EL (cell line): ENCODE measurements around the gene TGFB3.
"Not testable (repeated sequence)": the region's sequence is repeated elsewhere in the genome, so short reads cannot be mapped to it uniquely, and the experiment has no call there.

Source experiments
- DNase-seq: peaks from one replicate; pipeline ENCODE4 v3.0.0-alpha.2; 2016

Gene TGFB3

DNA sequence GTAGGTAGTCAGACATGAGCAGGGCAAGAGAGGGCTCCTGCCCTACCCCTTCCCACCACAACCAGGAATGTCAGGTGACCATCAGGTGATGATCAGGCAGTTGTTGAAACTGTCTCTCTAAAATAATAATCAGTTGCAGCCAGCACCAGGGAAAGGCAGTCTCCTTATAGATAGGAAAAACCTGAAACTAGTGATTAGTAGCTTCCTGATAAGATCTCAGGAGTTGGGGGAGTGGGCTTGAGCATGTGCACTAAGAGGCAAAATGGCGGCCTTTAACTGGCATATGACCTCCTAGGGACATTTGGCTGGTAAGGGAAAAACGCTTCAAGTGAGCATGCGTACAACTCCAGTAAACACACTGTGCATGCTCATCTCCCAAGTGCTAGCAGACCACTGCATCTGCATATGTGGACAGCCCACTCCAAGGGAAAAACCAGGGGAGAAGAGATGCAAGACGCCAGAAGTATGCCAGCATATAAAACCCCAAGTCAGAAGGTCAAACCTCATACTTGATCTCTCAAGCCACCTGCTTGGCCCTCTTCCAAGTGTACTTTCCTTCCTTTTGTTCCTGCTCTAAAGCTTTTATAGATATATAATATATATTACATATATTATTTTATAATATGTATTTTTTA lies 37.1 kb downstream of the TGFB3 start:
- DNase-seq: no peak

DNA sequence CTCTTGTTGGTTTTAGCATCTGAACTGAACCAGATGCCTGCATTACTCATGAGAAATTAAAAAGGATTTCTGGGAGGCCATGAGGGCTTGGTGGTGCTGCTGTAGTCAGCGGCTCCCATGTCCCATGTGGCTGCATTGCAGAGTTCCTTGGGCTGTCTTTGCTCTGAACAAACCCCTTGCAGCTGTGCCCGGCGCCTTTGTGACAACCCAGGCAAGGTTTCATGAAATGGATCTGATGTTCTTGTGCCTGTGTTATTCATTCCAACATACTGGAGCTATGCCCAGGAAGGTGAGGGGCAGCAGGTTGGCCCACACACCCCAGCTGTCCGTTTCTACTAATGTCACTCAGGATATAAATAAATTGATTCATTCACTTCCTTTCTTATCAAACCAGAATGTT lies 40.8 kb downstream of the TGFB3 start:
- DNase-seq: no peak

DNA sequence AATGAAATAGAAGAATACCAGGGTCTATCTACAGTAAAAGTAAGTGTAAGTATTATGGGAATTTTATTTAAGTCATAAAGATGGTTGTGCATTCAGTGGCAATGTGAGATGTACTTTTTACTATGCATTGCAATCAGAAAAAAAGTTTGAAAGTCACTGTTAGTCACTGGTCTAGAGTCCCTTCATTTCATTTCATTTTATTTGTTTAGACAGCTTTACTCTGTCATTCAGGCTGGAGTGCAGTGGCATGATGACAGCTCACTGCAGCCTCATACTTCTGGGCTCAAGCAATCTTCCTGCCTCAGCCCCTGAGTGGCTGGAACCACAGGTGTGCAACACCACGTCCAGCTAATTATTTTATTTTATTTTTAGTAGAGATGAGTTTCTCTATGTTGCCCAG lies 42.6 kb downstream of the TGFB3 start:
- no peak for DNase-seq

DNA sequence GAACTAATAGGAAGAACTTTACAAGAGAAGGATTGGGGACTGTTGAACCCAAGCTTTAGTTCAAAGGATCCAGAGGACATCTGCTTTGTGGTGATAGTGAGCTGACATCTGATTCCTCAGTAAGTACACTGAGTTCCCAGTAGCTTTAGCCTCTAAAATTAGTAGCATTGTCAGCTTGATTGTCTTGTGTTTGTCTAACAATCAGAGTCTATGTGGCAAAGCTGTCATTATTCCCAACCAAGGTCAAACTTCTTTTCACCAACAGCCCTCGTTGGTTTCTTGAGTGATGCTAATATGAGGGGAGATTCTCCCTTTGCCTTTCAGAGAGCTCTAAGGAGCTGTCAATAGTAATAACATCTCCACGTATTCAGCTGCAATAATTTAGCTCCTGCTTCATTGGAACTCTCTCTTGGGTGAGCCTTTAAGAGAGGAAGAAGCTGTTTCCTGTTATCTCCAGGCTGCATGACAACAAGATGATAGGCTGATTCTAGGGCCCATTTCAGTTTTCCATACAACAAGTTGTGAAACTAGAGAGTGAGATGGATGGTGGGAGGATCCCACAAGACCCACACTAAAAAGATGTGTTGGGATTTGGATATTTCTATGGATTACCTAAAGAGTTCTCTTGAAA lies 46.7 kb downstream of the TGFB3 start:
- no peak for DNase-seq

DNA sequence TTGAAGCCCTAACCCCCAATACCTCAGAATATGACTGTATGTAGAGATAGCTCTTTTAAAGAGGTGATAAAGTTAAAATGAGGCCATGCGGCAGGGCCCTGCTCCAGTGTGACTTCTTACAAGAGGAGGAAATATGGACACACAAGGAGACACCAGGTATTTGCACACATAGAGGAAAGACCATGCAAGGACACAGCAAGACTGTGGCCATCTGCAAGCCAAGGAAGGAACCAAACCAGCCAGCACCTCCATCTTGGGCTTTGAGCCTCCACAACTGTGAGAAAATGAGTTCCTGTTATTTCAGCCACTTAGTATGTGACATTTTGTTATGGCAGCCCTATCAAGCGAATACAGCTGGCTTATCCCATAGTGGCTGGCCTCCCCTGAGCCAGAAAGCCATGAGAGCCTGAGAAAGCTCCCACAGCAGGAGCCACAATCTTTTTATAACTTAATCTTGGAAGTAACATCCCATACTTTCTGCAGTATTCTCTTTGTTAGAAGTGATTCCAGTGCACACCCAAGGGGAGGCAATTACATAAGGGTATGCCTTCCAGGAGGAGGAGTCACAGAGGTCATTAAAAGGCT lies 48.0 kb downstream of the TGFB3 start:
- no peak for DNase-seq

DNA sequence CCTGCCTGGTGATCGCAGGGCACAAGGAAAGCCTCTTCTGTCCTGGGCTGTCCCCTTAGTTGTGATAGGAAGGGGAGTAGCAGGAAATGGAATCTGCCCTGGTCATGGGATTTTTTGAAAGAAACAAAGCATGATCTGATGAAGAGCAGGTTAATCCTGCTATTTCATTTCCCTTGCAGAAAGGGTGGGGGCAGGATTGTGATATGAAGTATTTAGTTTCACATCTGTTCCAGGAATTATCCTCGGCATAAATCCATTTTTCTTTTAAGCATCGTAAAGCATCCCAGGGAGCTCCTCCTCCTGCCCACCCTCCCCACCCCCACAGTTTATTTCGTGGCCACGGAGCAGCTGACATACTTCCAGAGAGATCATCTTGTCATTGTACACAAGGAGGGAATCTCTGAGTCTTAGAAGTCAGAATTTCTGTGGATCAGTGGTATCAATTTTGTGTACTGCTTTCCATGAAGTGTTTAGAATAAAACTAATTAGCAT lies 53.1 kb downstream of the TGFB3 start:
- no peak for DNase-seq

DNA sequence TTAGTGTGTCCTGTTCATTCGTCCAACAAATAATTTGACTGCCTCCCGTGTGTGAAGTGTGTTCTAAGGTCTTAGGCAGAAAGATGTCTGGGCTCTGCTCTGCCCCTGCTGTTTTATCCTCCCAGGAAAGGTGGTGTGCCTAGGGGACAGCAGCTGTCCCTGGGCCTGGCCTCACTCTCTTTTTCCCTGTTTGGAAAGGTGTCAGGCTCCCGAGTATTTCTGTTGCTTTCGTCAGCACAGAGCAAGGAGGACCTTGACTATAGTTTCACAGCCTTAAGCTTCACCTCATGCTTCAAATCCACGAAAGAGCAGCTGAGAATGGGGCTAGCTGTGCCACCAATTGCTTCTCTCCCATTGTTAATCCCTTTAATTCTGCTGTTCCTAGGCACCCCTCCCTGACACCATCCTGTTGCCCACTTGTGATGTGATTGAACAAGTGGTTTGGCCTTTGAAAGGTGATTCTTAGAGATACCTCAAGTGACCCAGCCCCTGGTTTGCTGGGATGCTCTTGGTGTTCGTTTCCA lies 54.2 kb downstream of the TGFB3 start:
- DNase-seq: no peak

DNA sequence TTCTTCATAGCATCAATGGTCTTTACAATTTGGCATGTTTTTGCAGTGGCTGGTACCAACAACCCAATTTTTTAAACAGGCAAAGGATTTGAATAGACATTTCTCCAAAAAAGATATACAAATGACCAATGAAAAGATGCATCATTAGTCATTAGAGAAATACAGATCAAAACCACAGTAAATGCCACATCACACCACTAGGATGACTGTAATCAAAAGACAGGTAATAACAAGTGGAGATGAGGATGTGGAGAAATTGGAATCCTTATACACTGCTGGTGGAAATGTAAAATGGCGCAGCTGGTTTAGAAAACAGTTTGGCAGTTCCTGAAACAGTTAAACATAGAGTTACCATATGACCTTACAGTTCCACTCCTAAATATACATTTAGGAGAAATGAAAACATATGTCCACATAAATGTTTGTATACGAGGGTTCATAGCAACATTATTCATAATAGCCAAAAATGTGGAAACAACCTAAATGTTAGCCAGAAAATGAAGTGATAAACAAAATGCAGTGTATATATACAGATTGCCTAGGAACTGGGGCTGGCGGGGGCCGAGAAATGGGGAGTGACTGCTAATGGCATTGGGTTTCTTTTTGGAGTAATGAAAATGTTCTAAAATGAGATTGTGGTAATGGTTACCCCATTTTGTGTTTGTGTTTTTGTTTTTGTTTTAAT lies 55.2 kb downstream of the TGFB3 start:
- no peak for DNase-seq

DNA sequence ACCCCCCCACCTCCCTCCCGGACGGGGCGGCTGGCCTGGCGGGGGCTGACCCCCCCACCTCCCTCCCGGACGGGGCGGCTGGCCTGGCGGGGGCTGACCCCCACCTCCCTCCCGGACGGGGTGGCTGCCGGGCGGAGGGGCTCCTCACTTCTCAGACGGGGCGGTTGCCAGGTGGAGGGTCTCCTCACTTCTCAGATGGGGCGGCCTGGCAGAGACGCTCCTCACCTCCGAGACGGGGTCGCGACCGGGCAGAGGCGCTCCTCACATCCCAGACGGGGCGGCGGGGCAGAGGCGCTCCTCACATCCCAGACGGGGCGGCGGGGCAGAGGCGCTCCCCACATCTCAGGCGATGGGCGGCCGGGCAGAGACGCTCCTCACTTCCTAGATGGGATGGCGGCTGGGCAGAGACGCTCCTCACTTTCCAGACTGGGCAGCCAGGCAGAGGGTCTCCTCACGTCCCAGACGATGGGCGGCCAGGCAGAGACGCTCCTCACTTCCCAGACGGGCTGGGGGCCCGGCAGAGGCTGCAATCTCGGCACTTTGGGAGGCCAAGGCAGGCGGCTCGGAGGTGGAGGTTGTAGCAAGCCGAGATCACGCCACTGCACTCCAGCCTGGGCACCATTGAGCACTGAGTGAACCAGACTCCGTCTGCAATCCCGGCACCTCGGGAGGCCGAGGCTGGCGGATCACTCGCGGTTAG lies 56.5 kb downstream of the TGFB3 start:
- DNase-seq: not testable (repeated sequence)

DNA sequence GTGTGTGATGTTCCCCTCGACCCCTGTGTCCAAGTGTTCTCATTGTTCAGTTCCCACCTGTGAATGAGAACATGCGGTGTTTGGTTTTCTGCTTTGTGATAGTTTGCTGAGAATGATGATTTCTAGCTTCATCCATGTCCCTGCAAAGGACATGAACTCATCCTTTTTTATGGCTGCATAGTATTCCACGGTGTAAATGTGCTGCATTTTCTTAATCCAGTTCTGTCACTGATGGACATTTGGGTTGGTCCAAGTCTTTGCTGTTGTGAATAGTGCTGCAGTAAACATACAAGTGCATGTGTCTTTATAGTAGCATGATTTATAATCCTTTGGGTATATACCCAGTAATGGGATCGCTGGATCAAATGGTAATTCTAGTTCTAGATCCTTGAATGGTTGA lies 61.4 kb downstream of the TGFB3 start:
- not testable (repeated sequence) for DNase-seq

DNA sequence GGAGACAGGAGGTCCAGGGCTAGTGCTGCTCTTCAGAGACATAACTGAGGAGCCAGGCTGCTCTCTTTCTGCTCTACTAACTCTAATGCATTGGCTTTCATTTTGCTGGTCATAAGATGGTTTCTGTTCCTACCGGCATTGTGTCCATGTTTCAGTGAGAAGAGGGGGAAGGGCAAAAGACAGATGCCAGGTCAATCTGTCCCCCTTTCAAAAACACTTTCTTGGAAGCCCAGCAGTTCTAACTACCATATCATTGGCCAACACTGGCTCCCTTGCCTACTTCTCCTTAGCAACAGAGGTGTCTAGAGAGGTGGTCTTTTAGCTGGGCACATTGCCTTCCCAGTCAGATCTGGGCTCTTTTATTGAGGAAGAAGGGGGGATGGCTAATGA lies 63.9 kb downstream of the TGFB3 start:
- no peak for DNase-seq

DNA sequence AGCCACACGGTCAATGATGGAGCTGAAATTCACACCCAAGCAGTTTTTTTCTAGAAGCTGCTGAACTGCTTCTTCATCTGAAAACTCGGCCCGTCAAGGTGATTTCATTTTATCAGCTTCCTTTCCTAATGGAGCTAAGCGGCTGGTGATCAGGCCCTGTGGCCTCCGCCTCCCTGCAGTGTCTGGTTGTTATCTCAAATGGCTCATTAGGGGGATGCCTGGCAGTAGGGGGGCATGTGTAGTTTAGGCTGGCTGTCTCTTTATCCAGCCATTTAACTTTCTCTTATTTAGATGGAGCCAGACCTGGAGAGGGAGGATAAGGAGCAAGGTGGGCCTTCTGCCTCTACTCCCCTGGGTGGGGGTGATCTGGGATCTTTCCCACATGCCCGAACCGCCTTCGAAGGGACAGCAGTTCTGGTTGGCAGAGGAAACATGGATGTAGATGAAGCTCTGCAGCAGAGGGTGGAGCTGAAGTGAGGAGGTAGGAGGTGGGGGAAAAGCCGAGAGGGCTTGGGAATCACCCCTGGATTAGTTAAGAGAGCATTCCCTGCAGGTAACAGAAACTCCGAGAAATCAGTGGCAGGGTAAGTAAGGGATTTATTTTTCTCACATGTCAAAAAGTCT lies 64.4 kb downstream of the TGFB3 start:
- no peak for DNase-seq

DNA sequence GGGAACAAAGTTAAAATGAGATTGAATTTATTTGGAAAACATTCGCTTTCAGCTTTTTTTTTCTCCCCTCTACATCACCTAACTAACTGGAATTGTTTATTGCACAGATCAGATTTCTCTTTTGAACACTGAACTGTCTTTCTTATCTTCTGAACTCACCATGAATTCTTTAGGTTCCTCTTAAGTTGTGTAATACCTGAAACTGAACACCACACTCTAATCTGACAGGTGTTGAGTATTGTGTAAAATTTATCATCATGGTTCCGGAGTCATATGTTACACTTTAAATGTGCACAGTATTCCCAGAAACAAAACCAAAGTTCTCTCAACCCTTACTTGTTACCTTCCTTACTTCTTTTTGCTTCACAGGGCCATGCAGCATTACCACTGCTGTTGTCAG lies 66.8 kb downstream of the TGFB3 start:
- DNase-seq: no peak

DNA sequence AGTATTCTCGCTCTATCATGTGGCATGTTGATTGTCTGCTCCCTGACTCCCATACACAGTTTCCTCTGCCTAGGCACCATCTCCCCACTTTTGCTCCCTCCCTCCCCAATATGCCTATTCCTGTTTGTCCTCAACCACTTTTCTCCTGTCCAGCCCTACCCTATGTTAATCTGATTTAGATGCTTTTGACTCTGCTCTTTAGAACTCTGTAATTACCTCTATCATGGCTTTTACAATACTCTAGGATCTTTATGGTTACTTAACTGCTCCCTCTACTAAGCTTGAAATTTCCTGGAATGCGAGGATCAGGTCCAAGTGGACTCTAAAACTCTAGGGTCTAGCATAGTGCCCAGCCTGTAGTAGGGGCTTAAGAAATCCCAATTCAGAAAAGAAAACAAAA lies 68.6 kb downstream of the TGFB3 start:
- DNase-seq: no peak

DNA sequence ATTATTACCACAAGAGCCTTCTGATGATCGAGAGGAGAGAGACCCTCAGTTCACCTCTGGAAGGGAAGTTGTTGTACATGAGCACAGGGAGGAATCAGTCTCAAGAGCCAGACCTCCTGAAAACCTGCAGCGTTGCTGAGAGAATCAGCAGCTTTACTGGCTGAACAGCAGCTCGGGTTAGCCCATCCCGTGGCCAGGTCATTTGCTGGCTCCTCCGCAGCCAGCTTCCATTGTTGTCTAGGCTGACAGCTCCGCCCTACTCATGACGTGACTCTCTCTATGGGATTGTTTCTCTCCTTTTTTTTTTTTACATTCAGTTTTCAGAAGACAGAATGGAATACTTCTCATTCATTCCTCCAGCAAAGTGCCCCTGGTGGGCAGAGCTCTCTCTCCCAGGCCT lies 69.9 kb downstream of the TGFB3 start:
- DNase-seq: no peak

DNA sequence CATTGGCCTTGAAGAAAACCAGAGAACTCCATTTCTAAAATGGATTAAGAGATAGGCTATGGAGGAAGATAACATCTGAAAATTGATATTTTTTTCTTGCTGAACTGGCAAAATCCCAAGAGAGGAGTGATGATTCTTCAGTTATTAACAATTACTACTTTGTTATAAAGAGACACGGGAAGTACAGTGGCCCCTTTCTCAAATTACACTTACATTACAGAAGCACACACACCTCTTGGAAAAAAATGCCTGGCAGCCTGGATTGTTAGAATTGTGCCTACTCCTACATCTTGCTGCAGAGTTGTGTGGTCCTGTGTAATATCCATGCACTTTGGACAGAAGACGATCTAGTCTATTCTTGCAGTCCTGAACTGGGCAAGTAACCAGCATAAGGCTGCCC lies 71.7 kb downstream of the TGFB3 start:
- DNase-seq: no peak

DNA sequence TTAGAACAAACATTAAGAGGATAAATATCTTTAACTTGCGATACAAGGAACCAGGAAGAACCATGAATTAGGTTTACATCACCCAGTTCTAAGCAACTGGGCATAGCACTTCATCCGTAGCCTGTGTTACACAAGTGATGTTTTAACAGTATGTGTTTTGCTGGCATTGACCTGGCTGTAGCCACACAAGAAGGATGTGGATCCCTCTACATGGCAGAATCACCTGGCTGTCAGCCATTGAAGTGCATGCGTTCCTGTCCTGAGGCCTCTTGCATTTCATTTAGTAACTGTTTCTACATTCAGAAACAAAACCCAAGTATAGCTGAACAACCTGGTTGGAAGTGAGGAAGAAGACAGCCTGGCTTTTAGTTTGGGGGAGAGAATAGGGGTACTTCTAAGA lies 72.2 kb downstream of the TGFB3 start:
- no peak for DNase-seq
